Measurements from ENCODE around the gene BTRC. TPM values are rescaled to one million over a fixed set of nuclear protein-coding genes. Genes with fewer than 3 reads are reported as not detected.

BTRC gene
- total RNA-seq, 1 donor from 2014 or later = 14.2 TPM

GRCh38 chr10:101453318-101453717 lies 99.4 kb downstream of the BTRC start:
- no peak for DNase-seq (ENCODE audit: low read depth)
- no peak overlapping the region for H3K4me3 ChIP-seq (ENCODE audit: low read depth, low read length)
- TF ChIP-seq CTCF (conservative IDR thresholded peaks at IDR 0.05; ENCODE audit: low read depth, low read length) = no peak

GRCh38 chr10:101453791-101454718 lies 100.1 kb downstream of the BTRC start:
- TF ChIP-seq CTCF (conservative IDR thresholded peaks at IDR 0.05; ENCODE audit: low read depth, low read length) = no peak
- no peak overlapping the region for H3K4me3 ChIP-seq (ENCODE audit: low read depth, low read length)
- DNase-seq (ENCODE audit: low read depth) = no peak

- no peak for DNase-seq (ENCODE audit: low read depth)
- no peak for TF ChIP-seq CTCF (conservative IDR thresholded peaks at IDR 0.05; ENCODE audit: low read depth, low read length)
Measured at GRCh38 chr10:101458869-101459268, 104.9 kb downstream of the BTRC start.

GRCh38 chr10:101464082-101464481 lies 110.1 kb downstream of the BTRC start:
- H3K4me3 ChIP-seq (ENCODE audit: low read depth, low read length) = no peak overlapping the region
- no peak for DNase-seq (ENCODE audit: low read depth)
- no peak for TF ChIP-seq CTCF (conservative IDR thresholded peaks at IDR 0.05; ENCODE audit: low read depth, low read length)

More at GRCh38 chr10:101458869-101459268, 104.9 kb downstream of the BTRC start:
- H3K4me3 ChIP-seq (ENCODE audit: low read depth, low read length) = no peak overlapping the region

GRCh38 chr10:101464599-101464998 lies 110.6 kb downstream of the BTRC start:
- H3K4me3 ChIP-seq (ENCODE audit: low read depth, low read length) = no peak overlapping the region
- TF ChIP-seq CTCF (conservative IDR thresholded peaks at IDR 0.05; ENCODE audit: low read depth, low read length) = no peak
- no peak for DNase-seq (ENCODE audit: low read depth)

GRCh38 chr10:101466016-101466912 lies 112.3 kb downstream of the BTRC start:
- no peak overlapping the region for H3K4me3 ChIP-seq (ENCODE audit: low read depth, low read length)
- no peak for TF ChIP-seq CTCF (conservative IDR thresholded peaks at IDR 0.05; ENCODE audit: low read depth, low read length)
- DNase-seq (ENCODE audit: low read depth) = no peak

Data from epithelial cell of proximal tubule (primary cell).